Epithelial cell of esophagus (primary cell): ENCODE measurements around the gene FAM227A.
"Not testable (repeated sequence)": the region's sequence is repeated elsewhere in the genome, so short reads cannot be mapped to it uniquely, and the experiment has no call there.

ENCODE experiments used
- DNase-seq: peaks from one replicate; pipeline ENCODE4 v3.0.0; 2010; ENCODE audit warnings: low read depth
- H3K4me3 ChIP-seq: 2 replicates; pipeline ENCODE4 v1.5.1; 2011; ENCODE audit warnings: mild to moderate bottlenecking, low read length, control low read depth
- CTCF ChIP-seq: IDR thresholded peaks from 2 replicates; pipeline ENCODE4 v1.5.1; 2011; ENCODE audit warnings: low read depth, mild to moderate bottlenecking, low read length, control low read depth, inconsistent platforms; ENCODE audit not compliant: insufficient read depth; ENCODE audit errors: missing control alignments

FAM227A gene

GRCh38 chr22:38611559-38611958 lies 44.6 kb downstream of the FAM227A start:
- no peak overlapping the region for H3K4me3 ChIP-seq
- DNase-seq = no peak
- TF ChIP-seq CTCF = no peak

DNA sequence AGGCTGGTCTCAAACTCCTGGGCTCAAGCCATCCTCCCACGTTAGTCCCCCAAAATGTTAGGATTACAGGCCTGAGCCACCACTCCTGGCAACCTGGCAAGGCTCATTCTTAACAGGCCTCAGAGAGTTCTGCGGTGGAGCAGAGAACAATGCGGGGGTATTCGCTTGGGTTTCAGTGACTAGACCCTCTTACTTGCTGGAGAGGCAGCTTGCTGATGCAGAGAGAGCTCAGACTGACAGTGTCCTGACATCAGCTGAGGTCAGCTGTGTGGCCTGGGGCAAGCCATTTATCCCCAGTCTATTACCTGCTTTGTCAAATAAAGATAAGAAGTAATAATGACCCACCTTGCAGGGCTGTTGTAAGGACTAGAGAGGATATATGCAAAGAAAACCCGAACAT lies 46.0 kb downstream of the FAM227A start:
- DNase-seq = no peak
- no peak for TF ChIP-seq CTCF
- H3K4me3 ChIP-seq = no peak overlapping the region

GRCh38 chr22:38608992-38609750 lies 47.0 kb downstream of the FAM227A start:
- no peak overlapping the region for H3K4me3 ChIP-seq
- DNase-seq = no peak
- no peak for TF ChIP-seq CTCF

- H3K4me3 ChIP-seq = no peak overlapping the region
- no peak for DNase-seq
- TF ChIP-seq CTCF = no peak
Measured at GRCh38 chr22:38607680-38608079, 48.5 kb downstream of the FAM227A start.

DNA sequence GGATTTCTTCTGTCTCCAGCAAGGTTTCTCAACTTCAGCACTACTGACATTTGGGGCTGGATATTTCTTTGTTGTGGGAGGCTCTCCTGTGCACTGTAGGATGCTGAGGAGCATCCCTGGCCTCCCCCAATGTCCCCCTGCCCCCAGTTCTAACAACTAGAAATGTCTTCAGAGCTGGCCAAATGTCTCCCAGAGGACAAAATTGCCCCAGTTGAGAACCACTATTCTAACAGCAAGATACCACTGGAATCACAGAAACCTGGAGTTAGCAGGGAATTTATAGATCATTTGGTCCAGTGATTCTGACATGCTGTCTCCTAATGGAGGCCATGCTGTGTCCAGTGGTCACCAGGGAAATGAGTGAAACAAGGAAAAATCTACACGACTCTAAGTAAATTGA lies 54.0 kb downstream of the FAM227A start:
- H3K4me3 ChIP-seq = no peak overlapping the region
- DNase-seq = no peak
- TF ChIP-seq CTCF = no peak

DNA sequence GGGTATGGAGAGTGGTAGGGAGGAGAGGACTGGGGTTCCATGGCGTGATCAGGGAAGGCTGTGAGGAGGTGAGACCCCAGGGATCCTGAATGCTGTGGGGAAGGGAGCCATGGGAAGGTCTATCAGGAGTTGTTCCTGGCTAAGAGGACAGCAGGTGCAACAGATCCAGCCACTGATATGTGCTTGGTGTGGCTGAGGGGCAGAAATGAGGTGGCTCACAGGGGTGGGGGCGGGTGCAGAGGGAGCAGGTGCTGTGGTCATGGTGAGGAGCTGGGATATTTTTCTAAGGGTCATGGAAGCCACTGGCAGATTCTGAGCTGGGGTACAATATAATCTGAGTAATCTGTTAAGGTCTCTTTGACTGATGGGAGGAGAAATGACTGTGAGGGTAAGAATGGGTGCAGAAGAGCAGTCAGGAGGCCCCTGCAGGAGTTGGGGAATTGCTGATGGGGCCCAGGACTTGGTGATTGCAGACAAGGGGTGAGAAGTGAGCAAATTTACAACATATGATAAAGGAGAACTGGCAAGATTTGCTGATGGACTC lies 54.9 kb downstream of the FAM227A start:
- no peak for TF ChIP-seq CTCF
- DNase-seq = no peak
- H3K4me3 ChIP-seq = no peak overlapping the region

GRCh38 chr22:38599466-38599865 lies 56.7 kb downstream of the FAM227A start:
- no peak for TF ChIP-seq CTCF
- no peak overlapping the region for H3K4me3 ChIP-seq
- DNase-seq = no peak

GRCh38 chr22:38582923-38583322 lies 73.3 kb downstream of the FAM227A start:
- H3K4me3 ChIP-seq, DNase-seq: not testable (repeated sequence)
